ENCODE results near the gene SLC37A4. TPM values are rescaled to one million over a fixed set of nuclear protein-coding genes. Genes with fewer than 3 reads are reported as not detected.
A peak's percentile ranks its signal among the peaks of the same experiment; 100 is the strongest.
"Not testable (repeated sequence)": the region's sequence is repeated elsewhere in the genome, so short reads cannot be mapped to it uniquely, and the experiment has no call there.

The SLC37A4 gene
- polyA plus RNA-seq (2013, experiment 1 of 2) = 23.5 TPM
- polyA plus RNA-seq (2013, experiment 2 of 2) = 22.4 TPM

GRCh38 chr11:119030329-119031047 lies at the start of gene SLC37A4:
TSS of gene SLC37A4 (minus strand) at chr11:119030877.
- Histone ChIP-seq H3K9me3 (ENCODE audit: control insufficient read depth, low read length) (no peaks in the 10 kb centered on the region), H3K4me3 (ENCODE audit: extremely low read depth, insufficient read depth, low read length, poor library complexity, severe bottlenecking) (peak within 1 kb of the TSS; percentile 79), H3K27ac (ENCODE audit: low read depth, low read length, severe bottlenecking) (no peak within 1 kb of the TSS), H3K4me1 (ENCODE audit: control insufficient read depth, insufficient read depth, low read length, poor library complexity, severe bottlenecking) (peaks cover 13% of the 10 kb centered on the region), H3K36me3 (ENCODE audit: control insufficient read depth, insufficient read depth, low read length) (peaks cover 27% of the 10 kb centered on the region)
- WGBS, 2 experiments (ENCODE audit: insufficient coverage in 2 of 2) = 0% methylated on average over 55 to 57 of the region's 67 CpGs

GRCh38 chr11:119078675-119079420 lies 48.2 kb upstream of the SLC37A4 start:
- no peak overlapping the region for H3K4me3 ChIP-seq (ENCODE audit: extremely low read depth, insufficient read depth, low read length, poor library complexity, severe bottlenecking)
- 90 to 93% methylated on average over 17 to 18 of the region's 19 CpGs for WGBS, 2 experiments (ENCODE audit: insufficient coverage in 2 of 2)
- no peak overlapping the region for H3K27ac ChIP-seq (ENCODE audit: low read depth, low read length, severe bottlenecking)
- H3K4me1 ChIP-seq (ENCODE audit: control insufficient read depth, insufficient read depth, low read length, poor library complexity, severe bottlenecking) = no peaks in the 10 kb centered on the region
- H3K36me3 ChIP-seq (ENCODE audit: control insufficient read depth, insufficient read depth, low read length) = peaks cover 78% of the 10 kb centered on the region
- no peaks in the 10 kb centered on the region for H3K9me3 ChIP-seq (ENCODE audit: control insufficient read depth, low read length)

- no peaks in the 10 kb centered on the region for H3K9me3 ChIP-seq (ENCODE audit: control insufficient read depth, low read length)
- H3K36me3 ChIP-seq (ENCODE audit: control insufficient read depth, insufficient read depth, low read length) = peaks cover 88% of the 10 kb centered on the region
- H3K4me3 ChIP-seq (ENCODE audit: extremely low read depth, insufficient read depth, low read length, poor library complexity, severe bottlenecking) = no peak overlapping the region
- 97 to 100% methylated on average over 7 to 11 of the region's 11 CpGs for WGBS, 2 experiments (ENCODE audit: insufficient coverage in 2 of 2)
- no peaks in the 10 kb centered on the region for H3K4me1 ChIP-seq (ENCODE audit: control insufficient read depth, insufficient read depth, low read length, poor library complexity, severe bottlenecking)
- no peak overlapping the region for H3K27ac ChIP-seq (ENCODE audit: low read depth, low read length, severe bottlenecking)
Observed at GRCh38 chr11:119077839-119078238, 47.2 kb upstream of the SLC37A4 start.

GRCh38 chr11:119067371-119068222 lies 36.9 kb upstream of the SLC37A4 start, which contains the start of gene VPS11:
TSS of gene VPS11 (plus strand) at chr11:119067818. CDS start at chr11:119067824, 6 bp downstream.
- H3K4me1 ChIP-seq (ENCODE audit: control insufficient read depth, insufficient read depth, low read length, poor library complexity, severe bottlenecking) = no peaks in the 10 kb centered on the region
- 0 to 1% methylated on average over 45 to 46 of the region's 49 CpGs for WGBS, 2 experiments (ENCODE audit: insufficient coverage in 2 of 2)
- peak within 1 kb of the TSS; percentile 88 for H3K4me3 ChIP-seq (ENCODE audit: extremely low read depth, insufficient read depth, low read length, poor library complexity, severe bottlenecking)
- H3K27ac ChIP-seq (ENCODE audit: low read depth, low read length, severe bottlenecking) = peak within 1 kb of the TSS; percentile 82
- peaks cover 25% of the 10 kb centered on the region for H3K36me3 ChIP-seq (ENCODE audit: control insufficient read depth, insufficient read depth, low read length)
- no peaks in the 10 kb centered on the region for H3K9me3 ChIP-seq (ENCODE audit: control insufficient read depth, low read length)

- peaks cover 7% of the 10 kb centered on the region for H3K36me3 ChIP-seq (ENCODE audit: control insufficient read depth, insufficient read depth, low read length)
- H3K4me1 ChIP-seq (ENCODE audit: control insufficient read depth, insufficient read depth, low read length, poor library complexity, severe bottlenecking) = no peaks in the 10 kb centered on the region
- H3K4me3 ChIP-seq (ENCODE audit: extremely low read depth, insufficient read depth, low read length, poor library complexity, severe bottlenecking) = no peak overlapping the region
- H3K9me3 ChIP-seq (ENCODE audit: control insufficient read depth, low read length) = no peaks in the 10 kb centered on the region
- no peak overlapping the region for H3K27ac ChIP-seq (ENCODE audit: low read depth, low read length, severe bottlenecking)
- 33 to 58% methylated on average over 2 to 4 of the region's 4 CpGs for WGBS, 2 experiments (ENCODE audit: insufficient coverage in 2 of 2)
Observed at GRCh38 chr11:119065369-119065768, 34.7 kb upstream of the SLC37A4 start.

- H3K9me3 ChIP-seq (ENCODE audit: control insufficient read depth, low read length) = no peaks in the 10 kb centered on the region
- whole genome bisulfite sequencing, 2 experiments (ENCODE audit: insufficient coverage in 2 of 2) = 94 to 100% methylated on average over 3 to 4 of the region's 5 CpGs
- H3K36me3 ChIP-seq (ENCODE audit: control insufficient read depth, insufficient read depth, low read length) = peaks cover 2% of the 10 kb centered on the region
- H3K4me3 ChIP-seq (ENCODE audit: extremely low read depth, insufficient read depth, low read length, poor library complexity, severe bottlenecking) = no peak overlapping the region
- H3K4me1 ChIP-seq (ENCODE audit: control insufficient read depth, insufficient read depth, low read length, poor library complexity, severe bottlenecking) = no peaks in the 10 kb centered on the region
- no peak overlapping the region for H3K27ac ChIP-seq (ENCODE audit: low read depth, low read length, severe bottlenecking)
Observed at GRCh38 chr11:119062779-119063178, 32.1 kb upstream of the SLC37A4 start.

- Histone ChIP-seq H3K9me3 (ENCODE audit: control insufficient read depth, low read length) (no peaks in the 10 kb centered on the region), H3K4me1 (ENCODE audit: control insufficient read depth, insufficient read depth, low read length, poor library complexity, severe bottlenecking) (no peaks in the 10 kb centered on the region), H3K4me3 (ENCODE audit: extremely low read depth, insufficient read depth, low read length, poor library complexity, severe bottlenecking) (no peak overlapping the region), H3K36me3 (ENCODE audit: control insufficient read depth, insufficient read depth, low read length) (peaks cover 2% of the 10 kb centered on the region), H3K27ac (ENCODE audit: low read depth, low read length, severe bottlenecking) (no peak overlapping the region)
- WGBS, 2 experiments (ENCODE audit: insufficient coverage in 2 of 2) = 89% methylated on average over 3 of the region's 3 CpGs; no CpG with 5 or more reads in 1 of the 2 experiments
Observed at GRCh38 chr11:119061256-119061655, 30.6 kb upstream of the SLC37A4 start.

GRCh38 chr11:119059128-119059527 lies 28.5 kb upstream of the SLC37A4 start:
- not testable (repeated sequence) for H3K4me3 ChIP-seq (ENCODE audit: extremely low read depth, insufficient read depth, low read length, poor library complexity, severe bottlenecking); H3K4me1 ChIP-seq (ENCODE audit: control insufficient read depth, insufficient read depth, low read length, poor library complexity, severe bottlenecking); H3K27ac ChIP-seq (ENCODE audit: low read depth, low read length, severe bottlenecking); H3K9me3 ChIP-seq (ENCODE audit: control insufficient read depth, low read length)
- H3K36me3 ChIP-seq (ENCODE audit: control insufficient read depth, insufficient read depth, low read length) = peaks cover 17% of the 10 kb centered on the region
- WGBS, 2 experiments (ENCODE audit: insufficient coverage in 2 of 2) = 98% methylated on average over 8 of the region's 35 CpGs; no CpG with 5 or more reads in 1 of the 2 experiments

GRCh38 chr11:119057000-119057769 lies 26.5 kb upstream of the SLC37A4 start, which contains the start of gene HYOU1:
TSS of gene HYOU1 (minus strand) at chr11:119057205. CDS start at chr11:119056160, 1,045 bp downstream.
- Histone ChIP-seq H3K27ac (ENCODE audit: low read depth, low read length, severe bottlenecking) (peak within 1 kb of the TSS; percentile 94), H3K4me3 (ENCODE audit: extremely low read depth, insufficient read depth, low read length, poor library complexity, severe bottlenecking) (peak within 1 kb of the TSS; percentile 98), H3K36me3 (ENCODE audit: control insufficient read depth, insufficient read depth, low read length) (peaks cover 36% of the 10 kb centered on the region), H3K4me1 (ENCODE audit: control insufficient read depth, insufficient read depth, low read length, poor library complexity, severe bottlenecking) (peaks cover 8% of the 10 kb centered on the region), H3K9me3 (ENCODE audit: control insufficient read depth, low read length) (no peaks in the 10 kb centered on the region)
- 0% methylated on average over 37 to 62 of the region's 79 CpGs for WGBS, 2 experiments (ENCODE audit: insufficient coverage in 2 of 2)

Data from mesodermal cell (in vitro differentiated cells).